HG03139 (cell line): ENCODE data around the gene SELENOF.

Experiments used
- ATAC-seq: cut with Tn5 transposase; IDR thresholded peaks from one replicate; pipeline ENCODE4 v1.9.1; 2021; ENCODE audit not compliant: unreplicated experiment

The SELENOF gene

GRCh38 chr1:86913896-86914600 lies at the start of gene SELENOF:
Gene SELENOF, minus strand, starts transcription at chr1:86914126. Its CDS starts 15 bp downstream, at chr1:86914111.
- peak; percentile 77 for ATAC-seq

DNA sequence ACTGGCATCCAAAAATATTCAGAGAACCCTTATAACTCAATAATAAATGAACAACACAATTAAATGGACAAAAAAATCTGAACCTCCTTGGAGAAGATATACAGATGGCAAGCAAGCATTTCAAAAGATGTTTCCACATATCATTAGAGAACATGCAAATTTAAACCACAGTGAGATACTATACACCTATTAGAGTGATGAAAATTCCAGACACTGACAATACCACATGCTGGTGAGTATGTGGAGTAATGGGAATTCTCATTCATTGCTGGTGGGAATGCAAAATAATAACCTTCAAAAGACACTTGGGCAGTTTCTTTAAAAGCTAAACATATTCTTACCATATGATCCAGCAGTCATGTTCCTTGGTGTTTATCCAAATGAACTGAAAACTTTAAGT lies 46.6 kb upstream of the SELENOF start:
- no peak for ATAC-seq

- no peak for ATAC-seq
These were observed 43.3 kb upstream of the SELENOF start for GRCh38 chr1:86957221-86957620.

- ATAC-seq: no peak
These were observed 42.3 kb upstream of the SELENOF start for GRCh38 chr1:86956221-86956620.

- no peak for ATAC-seq
These were observed 41.8 kb upstream of the SELENOF start for GRCh38 chr1:86955678-86956077.

- no peak for ATAC-seq
These were observed 39.2 kb upstream of the SELENOF start for GRCh38 chr1:86953167-86953566.

DNA sequence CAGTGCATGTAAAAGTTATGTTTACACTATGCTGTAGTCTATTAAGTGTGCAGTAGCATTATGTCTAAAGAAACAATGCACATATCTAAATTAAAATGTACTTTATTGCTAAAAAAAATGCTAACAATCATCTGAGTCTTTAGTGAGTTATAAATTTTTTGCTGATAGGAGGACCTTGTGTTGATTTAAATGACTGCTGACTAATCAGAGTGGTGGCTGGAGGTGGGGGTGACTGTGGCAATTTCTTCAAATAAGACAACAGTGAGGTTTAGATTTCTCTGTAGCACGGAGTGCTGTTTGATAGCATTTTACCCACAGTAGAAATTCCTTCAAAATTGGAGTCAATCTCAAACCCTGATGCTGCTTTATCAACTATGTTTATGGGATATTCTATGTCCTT lies 37.5 kb upstream of the SELENOF start:
- ATAC-seq: no peak

- ATAC-seq: no peak
These were observed 36.9 kb upstream of the SELENOF start for GRCh38 chr1:86950712-86951419.

DNA sequence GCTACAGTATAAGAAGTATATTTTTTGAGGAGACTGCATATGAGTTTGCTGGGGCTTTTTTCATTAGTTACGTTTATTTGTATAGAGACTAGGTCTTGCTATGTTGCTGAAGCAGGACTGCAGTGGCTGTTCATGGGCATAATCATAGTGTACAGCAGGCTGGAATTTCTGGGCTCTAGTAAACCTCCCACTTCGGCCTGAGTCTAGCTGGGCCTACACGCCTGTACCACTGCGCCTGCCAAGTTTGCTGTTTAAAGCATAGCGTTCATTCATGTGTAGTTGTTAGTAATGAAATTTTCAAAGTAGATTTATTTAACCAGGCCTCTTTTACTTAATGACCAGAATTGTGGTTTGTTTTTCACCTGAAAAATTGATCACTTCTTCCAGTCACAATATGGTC lies 34.3 kb upstream of the SELENOF start:
- no peak for ATAC-seq

- ATAC-seq: no peak
These were observed 28.8 kb upstream of the SELENOF start for GRCh38 chr1:86942743-86943142.

DNA sequence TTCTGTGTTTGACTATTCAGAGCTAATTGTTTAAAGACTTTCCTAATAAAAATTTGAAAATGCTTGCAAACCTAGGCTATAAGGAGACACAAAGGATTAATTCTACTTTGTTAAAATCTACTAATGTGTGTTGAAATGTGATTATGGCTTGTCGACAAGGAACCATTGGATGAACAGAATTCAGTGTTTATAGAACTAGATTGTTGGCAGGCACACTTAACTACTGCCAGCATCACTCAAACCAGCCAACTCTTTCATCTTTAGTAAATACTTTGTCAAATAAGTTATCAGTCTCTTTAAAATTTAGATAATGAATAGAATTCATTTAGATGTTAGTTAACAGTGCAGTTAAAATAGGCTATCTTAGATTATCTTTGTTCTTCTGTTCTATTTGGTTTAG lies 28.1 kb upstream of the SELENOF start:
- ATAC-seq: no peak

DNA sequence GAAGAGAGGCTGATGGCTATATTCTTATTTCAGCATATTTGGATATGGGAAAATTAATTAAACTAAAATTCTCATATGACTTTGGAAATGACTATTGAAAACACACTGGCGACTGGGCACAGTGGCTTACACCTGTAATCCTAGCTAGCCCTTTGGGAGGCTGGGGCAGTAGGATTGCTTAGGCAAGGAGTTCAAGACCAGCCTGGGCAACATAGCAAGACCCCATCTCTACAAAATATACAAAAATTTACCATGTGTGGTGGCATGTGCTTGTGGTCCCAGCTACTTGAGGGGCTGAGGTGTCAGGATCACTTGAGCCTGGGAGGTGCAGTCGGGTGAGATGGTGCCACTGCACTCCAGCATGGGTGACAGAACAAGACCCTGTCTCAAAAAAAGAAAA lies 26.7 kb upstream of the SELENOF start:
- ATAC-seq: no peak

DNA sequence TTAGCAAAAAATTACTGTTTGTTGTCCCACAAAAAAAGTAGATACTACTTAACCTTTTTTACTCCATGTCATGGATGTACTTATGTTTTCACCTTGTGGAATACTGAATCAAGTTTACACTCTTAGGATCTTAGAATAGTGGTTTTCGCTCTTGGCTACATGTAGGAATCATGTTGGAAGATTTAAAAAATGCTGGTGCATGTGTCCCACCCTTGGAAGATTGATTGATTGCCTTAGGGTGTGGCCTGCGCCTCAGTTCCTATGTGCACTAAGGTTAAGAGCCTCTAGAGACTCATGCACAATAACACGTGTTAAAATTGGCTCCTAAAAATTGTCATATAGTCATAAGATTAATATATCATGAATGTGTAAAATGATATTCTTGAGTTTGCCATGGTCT lies 25.5 kb upstream of the SELENOF start:
- no peak for ATAC-seq

- no peak for ATAC-seq
These were observed 24.9 kb upstream of the SELENOF start for GRCh38 chr1:86938855-86939254.

GRCh38 chr1:86938450-86938849 lies 24.5 kb upstream of the SELENOF start:
- ATAC-seq: no peak

GRCh38 chr1:86933562-86934377 lies 19.8 kb upstream of the SELENOF start:
- ATAC-seq: no peak

DNA sequence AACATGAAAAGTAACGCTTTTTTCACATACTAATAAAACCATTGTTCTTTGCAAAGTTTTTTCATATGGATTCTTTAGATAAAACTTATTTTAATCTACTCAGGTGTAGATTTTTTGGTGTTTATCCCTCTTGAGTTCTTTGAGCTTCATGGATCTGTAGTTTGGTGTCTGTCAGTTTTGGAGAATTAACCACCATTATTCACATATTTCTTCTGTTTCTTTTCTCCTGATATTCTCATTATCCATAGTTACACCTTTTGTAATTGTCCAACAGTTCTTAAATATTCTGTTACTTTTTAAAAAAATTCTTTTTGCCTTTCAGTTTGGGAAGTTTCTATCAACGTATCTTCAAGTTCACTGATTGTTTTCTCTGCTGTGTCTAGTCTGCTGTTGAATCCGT lies 19.1 kb upstream of the SELENOF start:
- ATAC-seq: no peak

GRCh38 chr1:86928819-86929218 lies 14.9 kb upstream of the SELENOF start:
- ATAC-seq: no peak

GRCh38 chr1:86926883-86927282 lies 13.0 kb upstream of the SELENOF start:
- ATAC-seq: no peak

- ATAC-seq: no peak
These were observed 11.8 kb upstream of the SELENOF start for GRCh38 chr1:86925742-86926141.

GRCh38 chr1:86924324-86924960 lies 10.5 kb upstream of the SELENOF start:
- ATAC-seq: no peak
